DLD1 (cell line): Measurements from ENCODE around the gene TF.

Experiments used
- in situ Hi-C: cut with HindIII; loops from 2 replicates; pipeline ENCODE4 v1.10.0; 2017; ENCODE audit warnings: low sequenced_read_pairs

The TF gene

DNA sequence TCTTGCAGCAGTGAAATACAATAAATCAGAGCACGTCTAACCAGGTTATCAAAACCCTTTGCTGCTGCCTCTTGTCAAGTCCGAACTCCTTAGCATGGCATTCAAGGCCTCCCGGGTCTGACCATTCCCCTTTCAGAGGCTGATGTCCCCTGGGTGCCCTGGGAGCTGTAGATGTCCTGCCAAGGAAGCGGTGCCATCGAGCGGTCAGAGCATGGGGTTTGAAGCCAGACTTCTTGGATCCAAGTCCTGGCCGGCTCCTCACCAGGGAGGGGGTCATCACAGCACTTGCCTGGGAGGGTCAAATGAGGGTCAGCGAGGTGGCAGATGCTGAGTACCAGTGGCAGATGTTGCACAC is 496 bp downstream of the TF start:
- in situ Hi-C loops = no loop called here

DNA sequence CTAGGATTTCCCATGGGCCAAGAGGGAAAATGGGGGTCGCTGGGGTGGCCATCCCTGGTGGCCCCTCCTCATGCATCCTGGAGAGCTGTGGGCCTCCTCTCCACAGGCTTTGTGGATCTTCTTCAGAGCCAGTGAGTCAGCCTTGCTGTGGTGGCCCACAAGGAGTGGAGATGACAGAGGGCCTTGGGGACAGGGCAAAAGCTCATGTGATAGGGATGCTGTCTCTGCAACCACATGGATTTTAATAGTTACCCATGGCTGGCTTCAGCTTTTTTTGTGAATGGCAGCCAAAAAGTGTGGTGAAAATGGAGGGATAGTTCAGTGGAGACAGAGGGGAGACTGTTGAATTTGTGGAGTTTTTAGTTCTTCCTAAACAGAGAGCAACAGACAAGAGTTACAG is 1.2 kb downstream of the TF start:
- in situ Hi-C loops = no loop called here

DNA sequence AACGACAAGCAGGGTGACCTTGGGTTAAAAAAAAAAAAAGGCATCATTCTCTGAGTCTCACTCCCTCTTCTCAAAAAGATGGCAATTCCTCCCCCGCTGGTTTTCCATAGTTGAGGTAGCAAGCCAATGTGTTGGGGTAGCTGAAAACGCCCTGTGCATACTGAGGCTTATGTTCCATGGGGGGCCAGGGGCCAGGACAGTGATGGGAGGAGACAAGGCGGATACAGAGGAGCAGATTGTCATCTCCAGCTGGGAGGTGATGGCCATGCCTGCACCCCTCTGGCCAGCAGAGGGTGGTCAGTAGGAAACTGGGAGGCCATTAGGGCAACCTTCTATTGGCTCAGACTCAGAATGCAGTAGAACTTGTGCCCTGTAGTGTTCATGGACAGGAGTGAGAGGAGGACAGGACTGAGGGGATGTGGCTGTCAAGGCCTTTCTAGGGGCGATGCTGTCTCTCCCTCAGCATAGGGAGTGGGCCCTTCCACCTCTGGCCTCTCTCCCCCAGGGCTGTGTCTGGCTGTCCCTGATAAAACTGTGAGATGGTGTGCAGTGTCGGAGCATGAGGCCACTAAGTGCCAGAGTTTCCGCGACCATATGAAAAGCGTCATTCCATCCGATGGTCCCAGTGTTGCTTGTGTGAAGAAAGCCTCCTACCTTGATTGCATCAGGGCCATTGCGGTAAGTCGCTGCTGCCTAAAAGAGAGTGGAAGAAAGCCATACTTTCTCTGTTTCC is 1.9 kb downstream of the TF start:
- in situ Hi-C loops = no loop called here

DNA sequence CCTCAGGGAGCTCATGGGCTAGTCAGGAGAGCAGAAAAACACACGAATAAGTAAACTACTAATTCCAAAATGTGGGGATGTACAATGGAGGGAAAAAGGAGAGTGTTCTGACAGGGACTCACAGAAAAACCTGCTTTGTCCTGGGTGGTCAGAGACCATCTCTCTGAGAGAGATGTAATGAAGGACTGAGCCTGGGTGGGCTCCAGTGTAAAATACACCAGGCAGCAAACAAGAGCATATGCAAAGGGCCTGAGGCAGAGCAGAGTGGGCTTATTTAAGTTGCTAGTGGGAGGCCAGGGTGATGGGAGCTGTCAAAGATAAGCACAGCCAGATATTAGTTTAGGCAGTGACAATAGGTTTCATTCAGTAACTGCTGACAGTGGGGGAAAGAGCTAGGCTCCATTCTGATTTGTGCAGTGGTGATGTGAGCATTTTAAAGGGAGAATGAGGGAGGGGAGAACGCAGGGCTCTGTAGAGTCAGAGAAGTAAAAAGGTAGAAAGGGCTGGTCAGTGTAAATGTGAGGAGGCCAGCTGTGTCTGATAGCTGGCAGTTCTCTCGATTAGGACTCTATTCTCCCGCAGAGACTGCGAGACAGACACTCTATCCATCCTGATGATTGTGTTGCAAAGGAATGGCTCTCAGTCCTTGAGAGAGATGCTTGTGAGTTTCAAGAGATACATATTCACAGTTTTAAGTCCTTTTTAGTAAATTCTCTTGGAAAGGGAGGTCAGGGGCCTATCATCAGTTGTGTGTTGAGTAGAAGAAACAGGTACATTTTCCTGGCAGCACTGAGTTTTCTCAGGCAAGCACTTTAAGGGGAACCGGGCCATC is 3.5 kb downstream of the TF start:
- in situ Hi-C loops = no loop called here

DNA sequence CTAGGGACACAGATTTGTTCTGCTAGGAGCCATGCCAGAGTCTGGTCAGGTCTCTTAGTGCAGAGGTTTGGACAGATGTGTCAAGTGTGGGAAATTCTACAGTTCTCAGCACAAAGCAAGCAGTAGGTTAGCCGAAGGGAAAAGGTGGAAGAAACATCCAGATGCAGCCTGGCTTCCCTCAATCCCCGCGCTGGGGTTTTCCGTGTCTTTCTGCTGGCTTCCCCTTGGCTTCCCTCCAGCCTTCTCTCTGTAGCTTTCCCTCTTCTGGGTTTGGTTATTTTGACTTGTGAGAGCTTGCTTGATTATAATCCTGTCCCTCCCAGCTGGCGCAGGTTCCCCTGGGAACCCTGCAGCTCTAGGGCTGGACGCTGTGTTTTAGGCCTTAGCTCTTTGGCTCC is 4.1 kb downstream of the TF start:
- in situ Hi-C loops = no loop called here

DNA sequence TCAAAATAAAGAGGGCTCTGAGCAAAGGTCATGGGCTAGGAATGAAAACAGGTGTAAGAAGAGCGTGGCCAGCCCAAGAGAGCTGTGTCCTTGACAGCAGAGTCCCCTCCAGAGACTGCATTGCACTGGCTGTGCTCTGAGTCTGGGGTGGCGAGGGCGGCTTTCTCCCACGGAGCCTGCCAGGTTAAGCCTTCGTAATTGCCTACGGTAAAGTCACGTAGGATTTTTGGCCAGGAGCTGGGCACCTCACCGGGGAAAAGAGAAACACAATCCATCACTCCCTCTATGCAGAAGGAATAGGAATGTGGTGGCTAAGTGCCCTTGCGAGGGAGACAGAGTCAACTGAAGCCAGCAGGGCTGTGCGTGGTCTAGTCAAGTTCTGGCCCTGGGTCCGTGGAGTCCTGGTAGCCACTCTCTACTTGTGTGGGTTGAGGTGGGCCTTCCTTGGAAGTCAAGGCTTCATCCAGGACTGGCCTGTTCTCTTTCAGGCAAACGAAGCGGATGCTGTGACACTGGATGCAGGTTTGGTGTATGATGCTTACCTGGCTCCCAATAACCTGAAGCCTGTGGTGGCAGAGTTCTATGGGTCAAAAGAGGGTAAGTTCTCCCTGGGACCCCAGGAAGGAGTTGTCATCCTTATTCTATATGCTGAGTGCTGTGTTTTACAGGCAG is 7.0 kb downstream of the TF start:
- in situ Hi-C loops = no loop called here

DNA sequence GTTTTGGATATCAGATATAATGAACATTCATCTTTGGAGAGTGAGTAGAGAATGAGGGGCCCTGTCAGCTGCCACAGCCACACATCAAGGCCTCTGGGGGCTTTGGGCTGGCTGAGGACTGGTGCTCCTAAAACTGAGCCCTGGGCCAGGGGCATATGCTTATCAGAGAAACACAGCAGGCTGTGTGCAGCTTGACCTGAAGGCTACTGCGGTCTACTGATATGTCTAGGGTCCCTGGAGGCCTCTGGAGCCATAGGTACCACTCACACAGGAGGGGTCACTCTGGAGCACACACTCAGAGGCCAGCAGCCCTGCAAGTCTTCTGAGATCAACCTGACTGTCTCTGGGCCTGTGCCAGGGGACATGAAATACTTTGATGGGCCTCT is 7.6 kb downstream of the TF start:
- in situ Hi-C loops = no loop called here

DNA sequence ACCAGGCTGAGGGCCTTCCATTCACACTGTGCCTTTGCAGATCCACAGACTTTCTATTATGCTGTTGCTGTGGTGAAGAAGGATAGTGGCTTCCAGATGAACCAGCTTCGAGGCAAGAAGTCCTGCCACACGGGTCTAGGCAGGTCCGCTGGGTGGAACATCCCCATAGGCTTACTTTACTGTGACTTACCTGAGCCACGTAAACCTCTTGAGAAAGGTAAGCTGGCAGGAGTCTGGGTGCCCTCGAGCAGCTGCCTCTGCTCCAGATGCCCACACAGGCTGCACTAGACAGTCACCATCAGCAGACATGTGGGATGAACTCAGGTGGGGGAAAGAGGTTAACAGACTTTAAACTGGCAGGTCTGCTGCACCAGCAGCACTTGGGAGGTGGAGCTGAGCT is 8.3 kb downstream of the TF start:
- in situ Hi-C loops = no loop called here

DNA sequence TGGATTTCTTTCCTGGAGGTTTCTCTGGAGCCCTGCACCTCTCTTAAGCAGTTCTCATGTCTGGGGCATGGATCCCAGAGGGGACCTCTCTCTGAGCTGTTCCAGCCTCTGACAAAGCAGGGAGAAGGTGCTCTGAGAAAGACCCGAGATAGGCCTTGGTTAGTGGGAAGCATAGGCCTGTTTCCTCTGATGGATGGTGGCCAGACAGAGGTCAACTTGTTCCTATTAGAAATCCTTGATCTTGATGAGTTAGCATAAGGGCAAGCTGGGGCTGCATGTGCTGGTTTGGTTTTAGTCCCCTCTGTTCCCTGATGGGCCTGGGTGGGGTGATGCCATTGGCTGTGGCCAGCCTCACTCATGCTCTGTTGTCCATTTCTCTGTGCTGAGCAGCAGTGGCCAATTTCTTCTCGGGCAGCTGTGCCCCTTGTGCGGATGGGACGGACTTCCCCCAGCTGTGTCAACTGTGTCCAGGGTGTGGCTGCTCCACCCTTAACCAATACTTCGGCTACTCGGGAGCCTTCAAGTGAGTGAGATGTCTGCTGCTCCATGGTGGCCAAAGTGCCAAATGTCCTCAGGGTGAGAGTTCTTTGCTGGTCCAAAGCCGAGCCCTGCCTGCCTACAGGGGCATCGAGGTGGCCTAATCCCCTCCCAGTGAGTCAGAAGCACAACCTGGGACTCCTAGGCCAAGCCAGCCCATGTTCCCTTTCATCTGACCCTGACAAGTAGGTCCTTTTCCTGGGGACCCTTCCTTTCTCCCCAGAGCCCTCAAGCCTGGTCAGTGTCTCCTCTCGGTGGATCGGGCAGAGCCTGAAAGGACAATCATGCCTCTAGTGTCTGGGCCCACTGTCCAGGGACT is 9.0 kb downstream of the TF start:
- in situ Hi-C loops = no loop called here

DNA sequence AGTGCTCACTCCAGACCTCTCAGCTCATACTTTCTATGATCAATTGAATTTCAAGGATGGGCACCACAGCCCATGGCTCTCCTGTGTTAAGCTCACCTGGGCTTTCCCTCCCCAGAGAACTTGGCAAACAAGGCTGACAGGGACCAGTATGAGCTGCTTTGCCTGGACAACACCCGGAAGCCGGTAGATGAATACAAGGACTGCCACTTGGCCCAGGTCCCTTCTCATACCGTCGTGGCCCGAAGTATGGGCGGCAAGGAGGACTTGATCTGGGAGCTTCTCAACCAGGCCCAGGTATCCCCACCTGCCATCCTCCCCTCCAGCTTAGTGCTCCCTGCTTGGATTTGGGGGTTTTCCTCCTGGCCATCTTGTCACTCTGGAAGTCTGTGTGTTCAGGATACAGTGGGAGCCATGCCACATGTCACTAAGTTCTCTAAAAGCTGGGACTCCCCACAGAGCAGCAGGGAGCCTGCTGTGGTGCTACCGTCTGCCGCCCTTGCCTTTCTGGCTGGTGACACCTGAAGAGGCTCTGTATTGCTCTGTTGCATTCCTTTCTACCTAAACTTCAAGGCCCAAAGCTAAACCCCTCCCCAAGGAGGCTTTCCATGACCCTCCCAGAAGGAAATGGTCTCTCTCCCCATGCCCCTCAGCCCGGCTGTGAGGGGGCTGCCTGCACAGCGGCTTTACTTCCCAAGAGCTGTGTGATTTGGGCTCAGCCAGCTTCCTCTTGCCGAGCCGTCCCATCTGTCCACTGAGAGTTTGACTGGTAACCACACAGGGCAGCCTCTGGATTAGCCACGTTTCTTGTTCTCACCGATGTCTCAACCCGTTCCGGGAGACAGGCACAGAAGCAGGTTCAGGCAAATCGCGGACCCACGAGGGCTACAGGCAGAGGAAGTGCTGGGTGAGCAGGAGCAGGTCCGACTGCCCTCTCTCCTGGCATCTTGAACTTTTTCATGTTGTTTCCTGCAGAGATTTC is 10.8 kb downstream of the TF start:
- in situ Hi-C loops = no loop called here

DNA sequence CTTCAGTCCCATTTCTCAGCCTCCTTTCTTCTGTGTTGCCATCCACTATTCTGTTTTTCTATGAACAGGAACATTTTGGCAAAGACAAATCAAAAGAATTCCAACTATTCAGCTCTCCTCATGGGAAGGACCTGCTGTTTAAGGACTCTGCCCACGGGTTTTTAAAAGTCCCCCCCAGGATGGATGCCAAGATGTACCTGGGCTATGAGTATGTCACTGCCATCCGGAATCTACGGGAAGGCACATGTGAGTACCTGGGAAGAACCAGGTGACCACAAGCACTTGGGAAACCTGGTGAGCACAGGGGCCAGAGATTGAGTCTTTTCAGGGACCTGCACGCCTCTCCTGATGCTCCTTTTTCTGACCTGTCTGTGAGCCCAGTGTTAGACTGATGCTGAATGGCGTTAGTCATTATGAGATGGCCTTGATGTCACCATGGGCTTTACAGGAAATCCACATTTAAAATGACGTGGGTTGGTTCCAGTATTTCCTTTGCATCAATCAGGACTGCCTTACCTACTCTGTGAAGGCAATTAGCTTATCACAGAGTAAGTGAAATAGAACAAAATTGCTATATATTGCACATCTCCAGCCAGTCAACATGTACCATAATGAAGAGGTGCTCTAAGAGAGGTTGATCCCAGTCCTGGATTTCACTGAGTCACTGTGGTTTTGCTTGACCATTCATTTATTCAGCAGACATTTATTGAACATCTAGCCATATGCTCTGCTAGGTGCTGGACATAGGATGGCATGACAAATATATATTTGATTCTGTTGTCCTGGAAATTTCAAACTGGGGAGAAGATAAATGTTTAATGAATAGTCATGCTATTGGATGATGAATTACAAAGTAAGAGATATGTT is 11.7 kb downstream of the TF start:
- in situ Hi-C loops = no loop called here

DNA sequence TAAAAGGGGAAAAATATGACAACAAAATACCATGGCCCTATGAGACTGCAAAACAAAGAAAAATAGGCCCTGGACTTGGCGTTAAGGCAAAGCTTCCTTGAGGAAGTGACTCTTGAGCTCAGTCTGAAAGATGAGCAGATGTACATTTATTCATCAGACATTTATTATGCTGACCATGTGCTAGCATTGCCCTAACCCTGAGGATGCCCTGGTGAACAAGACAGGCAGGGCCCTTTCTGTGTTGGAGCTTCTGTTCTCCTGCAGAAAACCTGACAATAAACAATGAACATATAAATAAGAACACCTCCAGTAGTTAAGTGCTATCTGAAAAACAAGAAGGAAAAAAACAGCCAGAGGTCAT is 12.4 kb downstream of the TF start:
- in situ Hi-C loops = no loop called here

DNA sequence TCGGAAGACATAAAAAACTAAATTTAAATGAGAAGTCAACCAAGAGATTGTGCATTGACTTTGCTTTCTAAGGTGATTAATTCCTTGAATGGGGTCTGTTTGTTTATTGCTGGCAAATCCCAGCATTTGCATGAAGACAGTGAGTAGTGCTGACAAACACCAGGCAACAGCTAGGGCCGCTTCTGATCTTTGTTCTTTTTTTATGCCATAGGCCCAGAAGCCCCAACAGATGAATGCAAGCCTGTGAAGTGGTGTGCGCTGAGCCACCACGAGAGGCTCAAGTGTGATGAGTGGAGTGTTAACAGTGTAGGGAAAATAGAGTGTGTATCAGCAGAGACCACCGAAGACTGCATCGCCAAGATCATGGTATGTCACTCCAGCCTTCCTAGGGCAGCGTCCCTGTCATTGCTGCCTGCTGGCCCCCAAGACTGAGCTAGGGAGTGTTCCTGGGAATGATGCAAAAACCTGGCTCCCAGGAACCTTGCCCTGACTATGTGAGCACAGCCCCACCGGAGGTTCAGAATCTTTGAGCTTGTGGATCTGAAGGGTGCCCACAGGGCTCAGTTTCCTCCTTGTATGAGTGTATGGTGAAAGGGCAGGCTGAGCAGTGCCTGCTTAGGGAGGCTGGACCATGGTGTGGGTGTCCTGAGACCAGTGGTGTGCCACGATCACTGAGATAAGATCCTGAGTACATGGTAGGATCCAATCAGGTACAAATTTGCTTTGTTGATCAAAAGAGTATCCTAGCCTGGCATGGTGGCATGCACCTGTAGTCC is 13.0 kb downstream of the TF start:
- in situ Hi-C loops = no loop called here

DNA sequence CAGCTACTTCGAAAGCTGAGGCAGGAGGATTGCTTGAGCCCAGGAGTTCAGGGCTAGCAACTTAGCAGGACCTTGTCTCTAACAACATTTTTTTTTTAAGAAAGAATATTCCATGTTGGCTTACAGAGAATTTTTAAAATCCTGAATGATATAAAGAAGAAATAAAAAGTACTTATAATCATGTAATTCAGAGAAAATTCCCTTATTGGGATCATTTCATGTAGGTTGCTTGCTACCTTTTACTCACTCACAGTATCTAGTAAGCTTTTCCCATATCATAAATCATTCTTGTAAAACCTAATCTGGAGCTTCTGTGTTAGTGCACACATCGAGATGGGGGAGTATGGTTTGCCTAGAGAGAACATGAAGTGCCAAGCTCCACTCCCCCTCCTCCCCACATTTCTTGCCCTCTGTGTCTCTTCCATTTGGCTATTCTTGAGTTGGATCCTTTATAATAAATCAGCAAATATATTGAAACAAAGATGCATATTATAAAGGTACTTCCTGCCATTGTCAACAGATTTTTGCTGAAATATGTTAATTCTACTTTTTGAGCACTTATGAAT is 13.6 kb downstream of the TF start:
- in situ Hi-C loops = no loop called here

DNA sequence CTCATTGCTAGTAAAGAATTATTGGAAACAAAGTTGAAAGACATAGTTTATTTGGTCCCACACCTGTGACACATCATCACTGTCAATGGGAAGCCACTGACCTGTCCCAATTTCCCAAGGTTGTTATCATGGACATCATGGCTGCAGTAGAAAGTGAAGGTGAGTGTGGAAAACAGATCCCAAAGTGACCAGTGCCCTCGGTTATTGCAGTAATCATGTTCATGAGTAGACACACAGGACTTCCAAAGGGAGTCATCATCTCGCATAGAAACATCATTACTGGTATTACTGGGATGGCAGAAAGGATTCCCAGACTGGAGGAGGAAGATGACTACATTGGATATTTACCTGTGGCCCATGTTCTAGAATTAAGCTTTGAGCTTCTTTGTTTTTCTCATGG is 14.7 kb downstream of the TF start:
- in situ Hi-C loops = no loop called here

DNA sequence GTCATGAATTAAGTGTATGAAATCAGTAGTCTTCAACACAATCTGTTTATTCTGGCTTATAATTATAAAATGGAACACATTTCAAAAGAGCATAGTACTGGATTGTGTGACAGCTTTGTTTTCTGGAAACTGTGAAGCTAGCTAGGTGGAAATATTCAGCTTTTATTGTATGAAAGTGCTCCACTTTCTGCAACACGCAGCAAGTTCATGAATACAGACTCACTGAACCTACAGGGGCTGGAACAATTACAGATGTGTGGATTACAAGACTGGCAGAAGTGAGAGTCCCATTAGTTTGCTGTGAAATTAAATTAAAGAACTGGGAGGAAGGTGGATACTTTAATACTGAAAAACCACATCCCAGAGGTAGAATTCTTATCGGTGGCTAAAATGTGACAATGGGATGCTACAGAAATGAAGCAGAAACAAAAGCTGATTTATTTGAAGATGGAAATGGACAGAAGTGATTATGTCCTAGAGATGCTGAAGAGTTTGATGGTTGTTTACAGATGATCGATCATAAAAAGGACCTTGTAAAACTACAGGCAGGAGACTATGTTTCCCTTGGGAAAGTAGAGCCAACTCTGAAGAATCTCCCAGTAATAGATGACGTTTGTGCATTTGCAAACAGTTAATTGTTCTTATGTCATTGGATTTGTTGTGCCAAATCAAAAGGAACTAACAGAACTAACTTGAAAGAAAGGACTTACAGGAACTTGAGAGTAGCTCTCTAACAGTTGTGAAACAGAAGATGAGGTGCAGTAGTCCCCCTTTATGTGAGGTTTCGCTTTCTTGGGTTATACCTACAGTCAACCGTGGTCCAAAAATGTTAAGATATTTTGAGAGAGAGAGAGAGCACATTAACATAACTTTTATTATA is 15.7 kb downstream of the TF start:
- in situ Hi-C loops = no loop called here

DNA sequence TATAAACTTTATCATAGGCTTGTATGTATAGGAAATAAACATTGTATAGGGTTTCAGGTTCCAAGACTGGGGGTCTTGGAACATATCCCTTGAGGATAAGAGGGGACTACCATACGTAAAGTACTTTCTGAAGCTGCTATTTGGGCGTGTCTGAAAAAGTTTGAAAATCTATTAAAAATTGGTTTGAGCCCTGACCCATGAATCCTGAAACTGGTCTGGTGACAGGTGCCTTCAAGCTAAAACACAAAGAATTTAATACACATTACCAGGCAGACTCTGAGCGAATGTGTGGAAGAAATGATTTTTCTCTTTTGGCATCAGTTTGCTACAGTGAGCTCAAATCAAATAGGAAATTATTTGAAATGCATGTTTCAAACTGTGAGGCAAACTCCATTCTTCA is 16.3 kb downstream of the TF start:
- in situ Hi-C loops = no loop called here
